ENCODE measurements around the gene PRDM2.
A peak's percentile ranks its signal among the peaks of the same experiment; 100 is the strongest.

The PRDM2 gene

GRCh38 chr1:13825033-13825432 is 125.0 kb downstream of the PRDM2 start:
- Histone ChIP-seq H3K4me3 (ENCODE audit: control insufficient read depth in 1 of 7, extremely low read depth in 1 of 7, insufficient read depth in 4 of 7, low read depth in 2 of 7, low read length in 6 of 7) (no peak overlapping the region), H3K36me3 (ENCODE audit: control insufficient read depth in 4 of 4, insufficient read depth in 4 of 4, low read length in 3 of 4) (peaks cover 0 to 11% (median 1%) of the 10 kb centered on the region in 4 experiments), H3K4me1 (ENCODE audit: control extremely low read depth in 1 of 4, control insufficient read depth in 4 of 4, insufficient read depth in 4 of 4, low read length in 3 of 4) (no peaks in the 10 kb centered on the region), H3K27ac (ENCODE audit: insufficient read depth in 1 of 2, low read depth in 1 of 2, low read length in 2 of 2, poor library complexity in 1 of 2, severe bottlenecking in 2 of 2) (no peak overlapping the region), H3K9me3 (ENCODE audit: control extremely low read depth in 1 of 5, control insufficient read depth in 4 of 5, insufficient read depth in 2 of 5, low read depth in 1 of 5, low read length in 4 of 5) (no peaks in the 10 kb centered on the region), H3K27me3 (replicated peaks in 2 of 5; ENCODE audit: control insufficient read depth in 4 of 5, insufficient read depth in 5 of 5, low read length in 4 of 5) (peaks cover 0 to 8% (median 2%) of the 10 kb centered on the region in 5 experiments)
- no peak for DNase-seq
- CTCF ChIA-PET = interaction anchor here (1.1 kb wide), 1 partner anchor 159 kb away, joined by 5 read pairs; no protein-coding TSS in a partner anchor
- POLR2A ChIA-PET = interaction anchor here (0.7 kb wide), 1 partner anchor 177 kb away, joined by 3 read pairs; no protein-coding TSS in a partner anchor
- 100% methylated on average over 2 of the region's 4 CpGs for WGBS (ENCODE audit: insufficient coverage)

- no peak overlapping the region for H3K27ac ChIP-seq (ENCODE audit: insufficient read depth in 1 of 2, low read depth in 1 of 2, low read length in 2 of 2, poor library complexity in 1 of 2, severe bottlenecking in 2 of 2)
Observed at GRCh38 chr1:13826009-13826408, 126.0 kb downstream of the PRDM2 start.

DNA sequence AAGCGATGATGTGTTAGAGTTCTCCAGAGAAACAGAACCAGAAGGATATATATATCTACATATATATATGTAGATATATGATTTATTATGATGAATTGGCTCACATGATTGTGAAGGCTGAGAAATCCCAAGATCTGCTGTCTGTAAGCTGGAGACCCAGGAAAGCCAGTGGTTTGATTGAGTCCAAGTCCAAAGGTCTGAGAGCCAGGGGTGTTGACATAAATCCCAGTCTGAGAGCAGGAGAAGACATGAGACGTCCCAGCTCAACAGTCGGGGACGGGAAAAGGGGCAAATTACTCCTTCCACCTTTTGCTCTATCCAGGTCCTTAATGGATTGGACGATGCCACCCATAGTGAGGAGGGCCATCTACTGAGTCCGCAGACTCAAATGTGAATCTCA is 126.6 kb downstream of the PRDM2 start:
- Histone ChIP-seq H3K4me1 (ENCODE audit: control extremely low read depth in 1 of 4, control insufficient read depth in 4 of 4, insufficient read depth in 4 of 4, low read length in 3 of 4) (no peaks in the 10 kb centered on the region), H3K27ac (ENCODE audit: insufficient read depth in 1 of 2, low read depth in 1 of 2, low read length in 2 of 2, poor library complexity in 1 of 2, severe bottlenecking in 2 of 2) (no peak overlapping the region), H3K27me3 (replicated peaks in 2 of 5; ENCODE audit: control insufficient read depth in 4 of 5, insufficient read depth in 5 of 5, low read length in 4 of 5) (peaks cover 0 to 8% (median 2%) of the 10 kb centered on the region in 5 experiments), H3K36me3 (ENCODE audit: control insufficient read depth in 4 of 4, insufficient read depth in 4 of 4, low read length in 3 of 4) (peaks cover 0 to 11% (median 1%) of the 10 kb centered on the region in 4 experiments), H3K4me3 (ENCODE audit: control insufficient read depth in 1 of 7, extremely low read depth in 1 of 7, insufficient read depth in 4 of 7, low read depth in 2 of 7, low read length in 6 of 7) (no peak overlapping the region), H3K9me3 (ENCODE audit: control extremely low read depth in 1 of 5, control insufficient read depth in 4 of 5, insufficient read depth in 2 of 5, low read depth in 1 of 5, low read length in 4 of 5) (no peaks in the 10 kb centered on the region)
- CTCF ChIA-PET = interaction anchor here (1.0 to 2.3 kb wide), 2 partner anchors 133 kb away, joined by 3 to 5 read pairs; no protein-coding TSS in a partner anchor
- POLR2A ChIA-PET = no interaction called here
- 90% methylated on average over 5 of the region's 6 CpGs for WGBS (ENCODE audit: insufficient coverage)
- DNase-seq = no peak

More at GRCh38 chr1:13826009-13826408, 126.0 kb downstream of the PRDM2 start:
- no CpG with 5 or more reads among the region's 2 CpGs for WGBS (ENCODE audit: insufficient coverage)
- CTCF ChIA-PET = no interaction called here
- no peaks in the 10 kb centered on the region for H3K4me1 ChIP-seq (ENCODE audit: control extremely low read depth in 1 of 4, control insufficient read depth in 4 of 4, insufficient read depth in 4 of 4, low read length in 3 of 4)
- POLR2A ChIA-PET = no interaction called here
- H3K36me3 ChIP-seq (ENCODE audit: control insufficient read depth in 4 of 4, insufficient read depth in 4 of 4, low read length in 3 of 4) = peaks cover 0 to 11% (median 1%) of the 10 kb centered on the region in 4 experiments
- no peak for DNase-seq
- H3K9me3 ChIP-seq (ENCODE audit: control extremely low read depth in 1 of 5, control insufficient read depth in 4 of 5, insufficient read depth in 2 of 5, low read depth in 1 of 5, low read length in 4 of 5) = no peaks in the 10 kb centered on the region
- H3K4me3 ChIP-seq (ENCODE audit: control insufficient read depth in 1 of 7, extremely low read depth in 1 of 7, insufficient read depth in 4 of 7, low read depth in 2 of 7, low read length in 6 of 7) = no peak overlapping the region
- peaks cover 0 to 8% (median 2%) of the 10 kb centered on the region in 5 experiments for H3K27me3 ChIP-seq (replicated peaks in 2 of 5; ENCODE audit: control insufficient read depth in 4 of 5, insufficient read depth in 5 of 5, low read length in 4 of 5)

- ChIA-PET CTCF (interaction anchor here (0.7 to 2.3 kb wide), 6 partner anchors 9 to 1219 kb away, joined by 3 to 5 read pairs (median 4); no protein-coding TSS in a partner anchor), POLR2A (interaction anchor here (0.7 kb wide), 1 partner anchor 38 kb away, joined by 3 read pairs; no protein-coding TSS in a partner anchor)
- WGBS (ENCODE audit: insufficient coverage) = 59% methylated on average over 18 of the region's 18 CpGs
Observed at GRCh38 chr1:13828454-13829151, 128.6 kb downstream of the PRDM2 start.

DNA sequence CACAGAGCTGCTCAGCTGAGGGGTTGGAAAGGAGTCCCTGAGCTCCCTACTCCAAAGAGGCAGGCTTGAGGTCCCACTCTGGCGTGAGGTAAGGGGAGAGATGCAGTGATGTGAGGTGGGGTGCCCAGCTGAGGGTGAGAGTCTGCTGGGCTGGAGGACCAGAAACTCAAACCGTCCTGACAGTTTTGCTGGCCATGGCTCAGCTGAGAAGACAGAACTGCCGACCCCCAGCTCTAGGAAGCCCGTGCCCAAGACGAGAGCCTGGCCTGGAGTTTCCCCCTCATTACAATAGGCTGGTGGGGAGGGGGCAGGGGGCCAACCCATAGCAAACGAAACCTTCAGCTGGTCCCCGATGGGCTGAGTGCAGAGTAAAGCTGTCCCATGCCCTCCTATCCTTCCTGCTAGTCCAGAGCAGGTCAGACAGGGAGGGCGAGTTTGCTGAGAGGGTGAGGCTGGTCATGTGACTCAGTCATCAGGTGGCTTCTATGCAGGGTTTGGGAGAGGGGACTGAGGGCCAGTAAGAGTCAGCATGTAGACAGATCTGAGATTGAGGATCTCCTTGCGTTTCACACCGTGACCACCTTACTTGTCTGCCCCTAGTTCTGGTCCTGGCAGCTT is 129.3 kb downstream of the PRDM2 start:
- Histone ChIP-seq H3K4me3 (ENCODE audit: control insufficient read depth in 1 of 7, extremely low read depth in 1 of 7, insufficient read depth in 4 of 7, low read depth in 2 of 7, low read length in 6 of 7) (no peak overlapping the region), H3K4me1 (ENCODE audit: control extremely low read depth in 1 of 4, control insufficient read depth in 4 of 4, insufficient read depth in 4 of 4, low read length in 3 of 4) (no peaks in the 10 kb centered on the region), H3K9me3 (ENCODE audit: control extremely low read depth in 1 of 5, control insufficient read depth in 4 of 5, insufficient read depth in 2 of 5, low read depth in 1 of 5, low read length in 4 of 5) (no peaks in the 10 kb centered on the region), H3K36me3 (ENCODE audit: control insufficient read depth in 4 of 4, insufficient read depth in 4 of 4, low read length in 3 of 4) (no peaks in the 10 kb centered on the region), H3K27ac (ENCODE audit: insufficient read depth in 1 of 2, low read depth in 1 of 2, low read length in 2 of 2, poor library complexity in 1 of 2, severe bottlenecking in 2 of 2) (no peak overlapping the region), H3K27me3 (replicated peaks in 2 of 5; ENCODE audit: control insufficient read depth in 4 of 5, insufficient read depth in 5 of 5, low read length in 4 of 5) (peaks cover 0 to 8% (median 2%) of the 10 kb centered on the region in 5 experiments)
- WGBS (ENCODE audit: insufficient coverage) = 95% methylated on average over 9 of the region's 10 CpGs
- ChIA-PET POLR2A (no interaction called here), CTCF (interaction anchor here (0.9 to 1.9 kb wide), 2 partner anchors 24 to 1218 kb away, joined by 4 read pairs; no protein-coding TSS in a partner anchor)
- no peak for DNase-seq

More at GRCh38 chr1:13828454-13829151, 128.6 kb downstream of the PRDM2 start:
- peak in 1 of 3 donors; percentile 10 for DNase-seq
- Histone ChIP-seq H3K27ac (ENCODE audit: insufficient read depth in 1 of 2, low read depth in 1 of 2, low read length in 2 of 2, poor library complexity in 1 of 2, severe bottlenecking in 2 of 2) (no peak overlapping the region), H3K27me3 (replicated peaks in 2 of 5; ENCODE audit: control insufficient read depth in 4 of 5, insufficient read depth in 5 of 5, low read length in 4 of 5) (peaks cover 0 to 8% (median 2%) of the 10 kb centered on the region in 5 experiments), H3K9me3 (ENCODE audit: control extremely low read depth in 1 of 5, control insufficient read depth in 4 of 5, insufficient read depth in 2 of 5, low read depth in 1 of 5, low read length in 4 of 5) (no peaks in the 10 kb centered on the region), H3K4me1 (ENCODE audit: control extremely low read depth in 1 of 4, control insufficient read depth in 4 of 4, insufficient read depth in 4 of 4, low read length in 3 of 4) (no peaks in the 10 kb centered on the region), H3K36me3 (ENCODE audit: control insufficient read depth in 4 of 4, insufficient read depth in 4 of 4, low read length in 3 of 4) (no peaks in the 10 kb centered on the region), H3K4me3 (ENCODE audit: control insufficient read depth in 1 of 7, extremely low read depth in 1 of 7, insufficient read depth in 4 of 7, low read depth in 2 of 7, low read length in 6 of 7) (no peak overlapping the region)

DNA sequence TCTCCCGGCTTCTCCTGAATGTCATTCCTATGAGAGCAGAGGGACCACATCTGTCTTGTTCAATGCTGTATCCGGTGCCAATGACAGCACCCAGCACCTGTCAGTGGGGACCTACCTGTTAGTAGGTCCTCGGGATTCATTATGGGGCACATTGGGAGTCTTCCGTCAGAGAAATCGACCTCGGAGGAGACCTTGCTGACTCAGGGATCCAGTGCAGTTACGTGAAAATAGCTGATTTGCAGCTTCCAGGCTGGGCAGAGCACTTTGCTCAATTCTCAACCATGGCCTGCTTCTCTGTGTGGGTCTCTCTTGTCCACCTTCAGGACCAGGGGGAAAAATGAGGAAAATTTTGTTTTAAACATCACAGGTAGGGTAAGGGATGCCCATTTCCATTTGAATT is 130.2 kb downstream of the PRDM2 start:
- Histone ChIP-seq H3K4me1 (ENCODE audit: control extremely low read depth in 1 of 4, control insufficient read depth in 4 of 4, insufficient read depth in 4 of 4, low read length in 3 of 4) (no peaks in the 10 kb centered on the region), H3K27me3 (replicated peaks in 2 of 5; ENCODE audit: control insufficient read depth in 4 of 5, insufficient read depth in 5 of 5, low read length in 4 of 5) (peaks cover 0 to 10% (median 2%) of the 10 kb centered on the region in 5 experiments), H3K27ac (ENCODE audit: insufficient read depth in 1 of 2, low read depth in 1 of 2, low read length in 2 of 2, poor library complexity in 1 of 2, severe bottlenecking in 2 of 2) (no peak overlapping the region), H3K4me3 (ENCODE audit: control insufficient read depth in 1 of 7, extremely low read depth in 1 of 7, insufficient read depth in 4 of 7, low read depth in 2 of 7, low read length in 6 of 7) (no peak overlapping the region), H3K9me3 (ENCODE audit: control extremely low read depth in 1 of 5, control insufficient read depth in 4 of 5, insufficient read depth in 2 of 5, low read depth in 1 of 5, low read length in 4 of 5) (no peaks in the 10 kb centered on the region), H3K36me3 (ENCODE audit: control insufficient read depth in 4 of 4, insufficient read depth in 4 of 4, low read length in 3 of 4) (no peaks in the 10 kb centered on the region)
- 90% methylated on average over 7 of the region's 7 CpGs for WGBS (ENCODE audit: insufficient coverage)
- ChIA-PET POLR2A (no interaction called here), CTCF (no interaction called here)
- DNase-seq = no peak
